ENCODE measurements around the gene CTNNA2. TPM values are rescaled to one million over a fixed set of nuclear protein-coding genes. Genes with fewer than 3 reads are reported as not detected.

CTNNA2 gene
- total and polyA plus RNA-seq, 7 donors, result 0.03 to 0.36 (median 0.17) TPM; not detected in 4

DNA sequence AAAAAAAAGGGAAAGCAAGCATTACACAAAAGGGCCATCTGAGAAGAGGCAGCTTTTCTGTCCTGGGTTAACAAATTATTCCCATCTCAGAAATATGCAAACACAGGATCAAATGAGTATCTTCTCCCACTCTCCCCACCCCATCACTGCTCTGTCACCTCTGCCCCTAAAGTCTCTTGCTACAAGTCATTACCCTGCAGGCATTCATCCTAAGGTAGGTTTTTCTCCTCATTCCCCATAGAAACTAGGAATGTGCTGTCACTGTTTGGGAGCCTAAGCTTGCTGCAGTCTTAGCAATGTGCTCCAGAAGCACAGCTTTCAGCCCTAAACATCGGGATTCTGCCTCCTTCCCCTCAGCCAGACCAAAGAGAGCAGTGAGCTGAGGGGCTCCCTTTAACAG lies 788.1 kb downstream of the CTNNA2 start:
- intact Hi-C loops (cut with DNase I), result no loop called here
- WGBS, 3 donors, result 4 to 14% (median 11%) methylated on average over 1 of the region's 1 CpG

DNA sequence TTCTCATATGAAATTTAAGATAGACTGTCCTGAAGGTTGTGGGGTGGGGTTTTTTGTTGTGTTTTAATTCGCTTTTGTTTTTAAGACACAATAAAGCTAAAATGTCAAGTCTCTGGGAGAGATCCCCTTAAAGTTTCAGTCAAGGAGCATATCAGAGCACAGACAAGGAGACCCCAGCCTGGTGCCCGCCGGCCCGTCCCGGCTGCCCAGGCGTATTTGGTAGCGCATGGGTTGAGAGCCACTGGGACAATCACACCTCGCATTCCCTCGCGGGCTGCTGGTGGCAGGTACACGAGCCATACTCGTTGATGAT lies 789.1 kb downstream of the CTNNA2 start:
- intact Hi-C loops (cut with DNase I), result no loop called here
- TF ChIP-seq, protein P1, sequence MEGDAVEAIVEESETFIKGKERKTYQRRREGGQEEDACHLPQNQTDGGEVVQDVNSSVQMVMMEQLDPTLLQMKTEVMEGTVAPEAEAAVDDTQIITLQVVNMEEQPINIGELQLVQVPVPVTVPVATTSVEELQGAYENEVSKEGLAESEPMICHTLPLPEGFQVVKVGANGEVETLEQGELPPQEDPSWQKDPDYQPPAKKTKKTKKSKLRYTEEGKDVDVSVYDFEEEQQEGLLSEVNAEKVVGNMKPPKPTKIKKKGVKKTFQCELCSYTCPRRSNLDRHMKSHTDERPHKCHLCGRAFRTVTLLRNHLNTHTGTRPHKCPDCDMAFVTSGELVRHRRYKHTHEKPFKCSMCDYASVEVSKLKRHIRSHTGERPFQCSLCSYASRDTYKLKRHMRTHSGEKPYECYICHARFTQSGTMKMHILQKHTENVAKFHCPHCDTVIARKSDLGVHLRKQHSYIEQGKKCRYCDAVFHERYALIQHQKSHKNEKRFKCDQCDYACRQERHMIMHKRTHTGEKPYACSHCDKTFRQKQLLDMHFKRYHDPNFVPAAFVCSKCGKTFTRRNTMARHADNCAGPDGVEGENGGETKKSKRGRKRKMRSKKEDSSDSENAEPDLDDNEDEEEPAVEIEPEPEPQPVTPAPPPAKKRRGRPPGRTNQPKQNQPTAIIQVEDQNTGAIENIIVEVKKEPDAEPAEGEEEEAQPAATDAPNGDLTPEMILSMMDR (IDR thresholded peaks at IDR 0.05), result no peak
- no peak for ATAC-seq
- Histone ChIP-seq H3K27ac (no peak overlapping the region), H3K4me3 (no peak overlapping the region), H3K9me3 (no peaks in the 10 kb centered on the region), H3K36me3 (ENCODE audit: insufficient read depth in 1 of 2, low read depth in 1 of 2) (no peaks in the 10 kb centered on the region), H3K27me3 (ENCODE audit: insufficient read depth in 3 of 3, low read length in 2 of 3) (peaks cover 0 to 51% (median 32%) of the 10 kb centered on the region in 3 donors), H3K4me1 (no peaks in the 10 kb centered on the region)
- WGBS, 3 donors, result 6 to 12% (median 11%) methylated on average over 12 of the region's 12 CpGs
- DNase-seq, result no peak

More for the DNA sequence above, 788.1 kb downstream of the CTNNA2 start:
- Histone ChIP-seq H3K4me3 (no peak overlapping the region), H3K9me3 (no peaks in the 10 kb centered on the region), H3K27me3 (ENCODE audit: insufficient read depth in 3 of 3, low read length in 2 of 3) (peaks cover 0 to 51% (median 29%) of the 10 kb centered on the region in 3 donors), H3K36me3 (ENCODE audit: insufficient read depth in 1 of 2, low read depth in 1 of 2) (no peaks in the 10 kb centered on the region), H3K27ac (no peak overlapping the region), H3K4me1 (no peaks in the 10 kb centered on the region)
- TF ChIP-seq, protein P1 (IDR thresholded peaks at IDR 0.05), result no peak
- ATAC-seq (no peak), DNase-seq (no peak)

DNA sequence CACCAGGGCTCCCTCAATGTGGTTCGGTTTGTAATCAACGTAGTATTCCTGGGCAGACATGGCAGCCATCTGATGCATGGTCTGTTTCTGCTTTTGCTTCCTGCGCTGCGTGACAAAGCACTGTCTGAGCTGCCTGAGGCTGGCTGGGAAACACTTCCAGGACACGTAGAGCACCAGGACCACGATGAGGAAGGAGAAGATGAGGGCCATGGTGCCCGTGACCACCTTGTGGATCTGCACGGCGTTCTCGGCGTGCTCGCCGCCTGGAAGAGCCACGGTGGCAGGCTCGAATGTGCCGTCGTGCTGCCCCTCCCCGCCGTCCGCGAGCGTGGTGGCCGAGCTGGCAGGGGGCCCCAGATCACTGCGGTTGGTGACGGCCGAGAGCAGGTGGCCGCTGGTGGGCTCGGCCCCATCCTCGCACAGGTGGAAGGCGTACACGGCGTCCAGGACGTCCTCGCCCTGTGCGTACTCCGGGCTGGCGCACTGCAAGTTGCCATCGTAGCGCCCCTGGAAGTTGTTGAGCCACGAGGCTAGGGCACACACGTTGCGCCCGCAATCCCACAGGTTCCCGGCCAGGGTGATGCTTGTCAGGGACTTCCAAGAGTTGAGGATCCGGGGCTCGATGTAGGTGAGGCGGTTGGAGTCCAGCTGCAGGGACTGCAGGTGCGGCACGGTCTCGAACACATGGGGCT lies 789.6 kb downstream of the CTNNA2 start:
- Histone ChIP-seq H3K4me1 (no peaks in the 10 kb centered on the region), H3K27ac (no peak overlapping the region), H3K4me3 (no peak overlapping the region), H3K9me3 (no peaks in the 10 kb centered on the region), H3K36me3 (ENCODE audit: insufficient read depth in 1 of 2, low read depth in 1 of 2) (no peaks in the 10 kb centered on the region), H3K27me3 (ENCODE audit: insufficient read depth in 3 of 3, low read length in 2 of 3) (peaks cover 0 to 51% (median 32%) of the 10 kb centered on the region in 3 donors)
- no peak for ATAC-seq
- intact Hi-C loops (cut with DNase I), result no loop called here
- TF ChIP-seq, protein P1 (IDR thresholded peaks at IDR 0.05), result no peak
- 1 to 2% (median 2%) methylated on average over 45 to 50 of the region's 50 CpGs for WGBS, 3 donors
- DNase-seq, result peak in 1 of 2 donors; percentile 38

DNA sequence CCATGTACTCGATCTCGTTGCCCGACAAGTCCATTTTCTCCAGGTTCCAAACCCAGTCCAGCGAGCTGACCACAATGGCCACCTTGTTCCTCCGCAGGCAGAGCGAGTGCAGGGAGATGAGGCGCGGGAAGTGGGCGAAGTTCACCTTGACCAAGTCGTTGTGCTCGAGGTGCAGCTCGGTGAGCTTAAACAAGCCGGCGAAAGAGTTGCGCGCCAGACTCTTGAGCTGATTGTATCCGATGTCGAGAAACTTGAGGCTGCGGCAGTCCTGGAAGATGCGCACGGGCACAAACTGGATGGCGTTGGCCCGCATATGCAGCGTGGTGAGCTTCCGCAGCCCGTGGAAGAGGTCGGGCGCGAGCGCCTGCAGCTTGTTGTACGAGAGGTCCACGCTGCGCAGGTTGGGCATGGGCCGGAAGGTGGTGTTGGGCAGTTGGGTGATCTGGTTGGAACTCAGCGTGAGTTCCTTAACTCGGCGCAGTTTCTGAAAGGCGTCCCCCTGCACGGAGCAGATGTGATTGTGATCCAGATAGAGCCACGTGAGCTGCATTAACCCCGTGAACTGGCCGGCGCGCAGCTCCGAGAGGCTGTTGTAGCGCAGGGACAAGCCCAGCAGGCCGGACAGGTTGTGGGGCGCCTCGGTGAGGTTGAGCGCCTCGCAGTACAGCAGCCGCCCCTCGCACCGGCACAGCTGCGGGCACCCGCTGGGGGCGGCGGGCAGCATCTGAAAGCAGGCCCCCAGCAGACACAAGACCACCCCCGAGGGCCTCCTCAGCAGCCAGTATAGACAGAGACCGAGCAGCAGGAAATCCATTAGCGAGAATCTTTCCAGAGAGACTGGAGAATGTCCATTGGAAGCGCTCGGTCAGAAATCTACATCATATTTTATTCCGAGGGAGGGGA lies 790.4 kb downstream of the CTNNA2 start:
- intact Hi-C loops (cut with DNase I), result no loop called here
- TF ChIP-seq, protein P1 (IDR thresholded peaks at IDR 0.05), result no peak
- 1 to 2% (median 2%) methylated on average over 64 of the region's 64 CpGs for WGBS, 3 donors
- DNase-seq, result peak in 1 of 2 donors; percentile 42
- Histone ChIP-seq H3K27ac (no peak overlapping the region), H3K4me1 (no peaks in the 10 kb centered on the region), H3K36me3 (ENCODE audit: insufficient read depth in 1 of 2, low read depth in 1 of 2) (no peaks in the 10 kb centered on the region), H3K27me3 (ENCODE audit: insufficient read depth in 3 of 3, low read length in 2 of 3) (peaks cover 0 to 51% (median 33%) of the 10 kb centered on the region in 3 donors), H3K4me3 (peak overlapping the region; percentile 49), H3K9me3 (no peaks in the 10 kb centered on the region)
- peak in 1 of 4 donors; percentile 42 for ATAC-seq
